Hippocampal formation (tissue), 2 donors: ENCODE data around the gene ANKH.

ENCODE experiments used
- DNase-seq, 2 donors: peaks; one replicate each; lab custom pipeline; 2025; lab: John Stamatoyannopoulos, UW

Gene ANKH

GRCh38 chr5:14790911-14791310 lies 80.7 kb downstream of the ANKH start:
- DNase-seq, result no peak

GRCh38 chr5:14790220-14790619 lies 81.4 kb downstream of the ANKH start:
- DNase-seq, result no peak

DNA sequence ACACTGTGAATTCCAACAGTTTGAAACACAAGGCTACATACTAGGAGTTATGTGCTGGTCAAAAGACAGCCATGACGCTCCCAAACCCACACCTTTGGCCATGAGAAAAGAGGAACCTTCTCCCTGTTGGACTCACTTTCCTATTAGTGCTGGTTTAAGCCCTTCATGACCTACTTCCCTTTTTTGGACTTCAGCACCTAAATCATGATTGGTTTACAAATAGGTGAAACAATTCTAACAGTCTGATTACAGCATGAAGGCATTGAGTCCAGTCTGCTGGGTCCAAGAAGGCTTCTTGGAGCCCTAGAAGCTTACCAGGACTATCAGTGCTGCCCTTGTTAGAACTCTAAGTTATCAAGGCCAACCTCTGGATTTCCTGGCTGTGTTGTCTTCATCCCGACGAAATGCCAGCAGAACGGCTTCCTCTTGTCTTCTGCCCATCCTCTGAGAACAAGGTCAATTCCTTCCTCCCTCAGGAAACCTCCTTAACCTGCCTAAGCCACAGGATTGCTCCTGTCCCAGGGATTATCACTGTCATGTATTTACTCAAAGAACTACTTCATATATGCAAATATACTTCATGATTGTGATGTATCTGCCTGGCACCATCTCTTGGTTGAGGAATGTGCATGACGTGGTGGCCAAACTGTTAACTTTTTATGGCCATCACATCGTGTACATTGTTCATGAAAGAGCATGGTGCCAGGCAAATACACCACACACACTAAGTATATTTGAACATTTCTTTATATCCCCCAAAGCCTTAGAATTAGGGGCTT lies 83.6 kb downstream of the ANKH start:
- no peak for DNase-seq

- no peak for DNase-seq
Observed at GRCh38 chr5:14783691-14784090, 87.9 kb downstream of the ANKH start.

- DNase-seq, result no peak
Observed at GRCh38 chr5:14782591-14782990, 89.0 kb downstream of the ANKH start.

DNA sequence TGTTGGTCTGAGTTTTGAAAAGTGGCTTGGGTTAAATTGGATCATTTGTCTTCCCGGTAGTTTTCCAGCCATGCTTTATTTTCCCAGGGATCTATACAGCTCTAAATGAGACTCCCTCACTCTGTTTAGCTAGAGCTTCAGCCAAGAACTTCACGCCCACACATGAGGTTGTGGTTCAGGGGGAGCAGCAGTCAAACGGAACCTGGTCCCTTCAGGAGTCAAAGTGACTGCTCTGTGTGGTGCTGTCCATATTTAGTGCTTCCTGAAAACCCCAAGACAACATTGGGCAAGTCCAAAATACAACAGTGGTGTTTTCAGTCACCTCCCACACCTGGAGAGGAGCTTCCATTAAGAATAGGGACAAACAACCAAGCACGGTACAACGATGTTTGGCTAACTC lies 90.5 kb downstream of the ANKH start:
- DNase-seq, result no peak

- no peak for DNase-seq
Observed at GRCh38 chr5:14779975-14780374, 91.6 kb downstream of the ANKH start.

DNA sequence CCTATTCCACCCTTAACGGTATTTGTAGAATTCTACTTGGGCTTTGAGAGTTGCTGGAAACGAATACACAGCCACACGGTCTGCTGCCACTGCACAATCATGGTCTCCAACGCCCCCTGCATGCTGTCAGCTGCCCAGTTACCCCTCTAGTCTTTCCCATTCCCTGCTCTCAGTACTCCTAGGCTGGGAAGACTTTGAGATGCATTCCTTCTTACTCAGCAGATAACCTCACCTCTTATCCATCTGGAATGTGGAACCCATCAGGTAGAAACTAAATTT lies 92.8 kb downstream of the ANKH start:
- no peak for DNase-seq

GRCh38 chr5:14777932-14778791 lies 93.4 kb downstream of the ANKH start:
- DNase-seq, result no peak

DNA sequence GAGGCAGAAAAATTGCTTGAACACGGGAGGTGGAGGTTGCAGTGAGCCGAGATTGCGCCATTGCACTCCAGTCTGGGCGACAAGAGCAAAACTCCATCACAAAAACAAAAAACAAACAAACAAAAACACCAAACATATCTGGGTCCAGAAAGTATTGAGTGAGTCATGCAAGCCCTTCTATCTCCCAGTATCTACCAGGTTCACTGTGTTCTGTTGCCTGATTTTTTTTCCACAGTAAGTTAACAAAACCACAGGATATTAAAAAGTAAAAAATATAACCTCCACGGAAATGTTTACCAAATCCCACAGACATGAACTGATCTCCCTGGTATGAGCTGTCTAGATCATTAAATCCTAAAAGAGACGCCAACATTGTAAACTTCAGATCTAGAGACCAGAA lies 94.4 kb downstream of the ANKH start:
- DNase-seq, result no peak

DNA sequence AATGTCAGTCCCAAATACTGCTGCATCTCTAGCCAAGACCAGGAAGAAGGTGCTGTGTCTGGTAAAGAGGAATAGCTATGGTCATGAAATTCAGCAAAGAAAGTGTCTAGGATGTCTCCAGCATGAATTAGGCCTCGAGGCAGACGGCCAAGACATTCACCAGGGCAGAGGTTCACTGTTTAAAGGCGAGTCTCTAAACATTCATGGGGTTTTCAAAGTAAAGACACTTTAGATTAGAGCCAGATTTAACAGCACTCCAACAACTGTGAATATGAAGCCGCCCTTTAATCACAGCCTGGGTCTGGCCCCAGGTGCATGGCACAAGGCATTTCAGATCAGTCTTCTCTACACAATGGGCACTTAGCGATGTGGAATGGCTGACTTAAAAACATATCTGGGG lies 95.0 kb downstream of the ANKH start:
- no peak for DNase-seq

- DNase-seq, result no peak
Observed at GRCh38 chr5:14775857-14776256, 95.7 kb downstream of the ANKH start.

- no peak for DNase-seq
Observed at GRCh38 chr5:14773588-14773987, 98.0 kb downstream of the ANKH start.

DNA sequence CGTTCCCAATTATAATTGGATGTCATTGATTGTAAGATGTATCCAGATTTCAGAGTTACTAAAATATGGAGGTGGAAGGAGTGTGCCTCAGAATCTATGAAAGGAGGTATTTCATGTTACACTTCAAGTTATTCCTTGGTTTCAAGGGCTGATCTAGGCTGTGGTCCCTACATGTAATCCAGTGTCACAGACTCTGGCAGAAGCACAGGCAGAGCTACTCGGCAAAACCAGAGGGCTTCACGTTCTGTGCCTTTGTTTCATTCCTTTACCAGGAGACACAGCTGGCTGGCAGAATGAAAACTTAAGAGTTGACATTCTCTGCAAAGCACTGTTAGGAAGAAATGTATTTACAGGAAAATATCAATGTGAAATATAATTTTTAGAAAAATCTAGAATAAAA lies 99.6 kb downstream of the ANKH start:
- DNase-seq, result no peak

- no peak for DNase-seq
Observed at GRCh38 chr5:14771189-14771588, 100.4 kb downstream of the ANKH start.

- DNase-seq, result no peak
Observed at GRCh38 chr5:14768508-14769365, 102.8 kb downstream of the ANKH start.

DNA sequence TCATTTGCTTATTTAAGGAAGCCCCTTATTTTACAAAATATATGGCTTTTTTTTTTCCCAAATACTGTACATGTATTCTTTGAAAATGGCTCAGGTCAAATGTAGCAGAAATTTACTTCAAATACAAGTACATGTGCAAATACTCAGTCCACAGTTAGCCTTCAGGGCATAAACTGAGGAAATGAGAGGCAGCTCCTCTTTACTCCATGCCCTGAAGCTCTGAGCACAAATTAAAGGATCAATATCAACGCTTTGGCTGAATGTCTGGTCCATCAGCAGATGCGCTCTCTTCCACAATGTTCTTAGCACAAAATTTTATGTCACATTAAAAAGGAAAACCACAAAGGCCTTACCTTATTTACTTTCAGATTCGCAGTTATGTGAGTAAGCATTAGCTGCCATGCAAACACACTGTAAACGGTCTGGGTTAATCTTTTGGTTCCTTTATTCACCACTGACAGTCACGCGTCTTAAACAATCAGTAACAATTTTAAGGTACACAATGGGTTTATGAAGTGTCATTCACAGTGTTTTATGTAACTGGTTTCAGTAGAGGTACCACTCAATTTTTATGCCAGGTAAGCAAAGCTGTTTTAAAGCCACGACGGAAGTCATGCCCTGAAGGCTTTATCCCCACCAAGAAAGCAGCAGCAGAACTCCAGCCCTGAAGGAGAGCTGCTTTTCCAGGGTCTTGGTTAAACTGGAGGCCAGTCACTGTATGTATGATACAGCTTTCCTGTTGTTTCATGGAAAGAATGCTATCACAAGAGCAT lies 103.7 kb downstream of the ANKH start:
- DNase-seq, result no peak

GRCh38 chr5:14767053-14767452 lies 104.5 kb downstream of the ANKH start:
- no peak for DNase-seq

DNA sequence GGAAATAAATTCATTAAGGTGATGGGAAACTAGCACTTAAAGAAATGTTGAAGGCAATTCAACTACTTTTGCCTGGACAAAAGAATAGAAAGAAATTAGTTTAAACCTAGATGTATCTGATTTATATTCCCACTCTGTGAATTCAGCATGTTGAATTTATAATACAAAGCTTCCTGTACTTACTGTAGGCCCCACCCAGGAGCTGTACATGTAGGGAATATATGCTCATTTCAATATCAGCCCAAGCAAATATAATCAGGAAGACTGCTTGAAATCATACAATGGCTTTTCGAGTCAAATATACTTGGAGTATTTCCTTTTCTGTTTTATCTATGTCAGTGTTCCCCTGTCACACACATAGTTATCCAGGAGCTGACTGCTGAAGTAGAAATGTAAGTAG lies 105.0 kb downstream of the ANKH start:
- DNase-seq, result no peak

GRCh38 chr5:14765587-14765986 lies 106.0 kb downstream of the ANKH start:
- no peak for DNase-seq

DNA sequence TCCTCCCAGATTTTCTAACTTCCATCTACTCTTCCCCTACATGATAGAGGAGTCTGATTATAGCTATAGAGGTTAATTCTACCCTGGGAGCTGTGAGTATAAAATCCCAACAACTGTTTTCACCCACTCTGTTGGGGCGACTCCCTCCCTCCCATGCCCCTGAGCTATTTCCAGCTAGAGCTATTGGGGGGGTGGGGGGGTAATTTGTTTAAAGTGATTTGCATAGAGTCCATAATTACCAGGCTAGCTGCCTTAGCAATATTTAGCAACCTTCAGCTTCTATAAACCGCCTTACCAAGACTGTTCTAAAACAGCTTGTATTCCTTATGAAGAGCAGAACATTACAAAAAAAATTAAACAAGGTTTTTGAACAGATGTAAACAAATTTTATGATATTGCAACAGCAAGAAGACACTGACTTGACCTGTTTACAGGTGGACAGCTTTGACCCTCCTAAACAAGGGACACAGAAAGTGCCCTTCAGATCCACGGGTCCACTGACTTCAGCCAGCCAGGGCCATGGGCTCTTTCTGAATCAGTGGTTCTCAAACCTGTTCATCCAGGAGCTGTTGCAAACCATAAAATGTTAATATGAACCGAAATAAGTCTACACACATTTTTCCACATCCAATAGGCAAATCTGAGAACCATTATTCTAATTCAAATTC lies 108.9 kb downstream of the ANKH start:
- DNase-seq, result no peak
